NOMO-1 treated with dmso at 0.1 percent for 144 hours (cell line): Measurements from ENCODE around the gene SMAD3.
"Not testable (repeated sequence)": the region's sequence is repeated elsewhere in the genome, so short reads cannot be mapped to it uniquely, and the experiment has no call there.

Experiments
- DNase-seq: peaks from one replicate; lab custom pipeline; 2025; ENCODE audit not compliant: unreplicated experiment; lab: John Stamatoyannopoulos, UW

SMAD3 gene

GRCh38 chr15:67123291-67123690, 57.9 kb downstream of the SMAD3 start:
- DNase-seq: not testable (repeated sequence)

GRCh38 chr15:67124111-67124510, 58.7 kb downstream of the SMAD3 start:
- no peak for DNase-seq

GRCh38 chr15:67124911-67125588, 59.6 kb downstream of the SMAD3 start:
- no peak for DNase-seq

- no peak for DNase-seq
These were observed 60.4 kb downstream of the SMAD3 start for GRCh38 chr15:67125589-67126502.

GRCh38 chr15:67126551-67127330, 61.3 kb downstream of the SMAD3 start:
- no peak for DNase-seq

GRCh38 chr15:67127331-67127664, 61.9 kb downstream of the SMAD3 start:
- no peak for DNase-seq

GRCh38 chr15:67127965-67128364, 62.6 kb downstream of the SMAD3 start:
- DNase-seq: no peak

GRCh38 chr15:67130166-67130565, 64.8 kb downstream of the SMAD3 start:
- no peak for DNase-seq

GRCh38 chr15:67130673-67131601, 65.5 kb downstream of the SMAD3 start:
- no peak for DNase-seq

- DNase-seq: no peak
These were observed 66.9 kb downstream of the SMAD3 start for GRCh38 chr15:67132276-67132675.

GRCh38 chr15:67133026-67133425, 67.6 kb downstream of the SMAD3 start:
- no peak for DNase-seq

GRCh38 chr15:67133738-67134066, 68.3 kb downstream of the SMAD3 start:
- no peak for DNase-seq

- DNase-seq: no peak
These were observed 68.9 kb downstream of the SMAD3 start for GRCh38 chr15:67134067-67134838.

- no peak for DNase-seq
These were observed 69.6 kb downstream of the SMAD3 start for GRCh38 chr15:67134871-67135492.

GRCh38 chr15:67135494-67135893, 70.1 kb downstream of the SMAD3 start:
- DNase-seq: no peak

GRCh38 chr15:67136802-67137201, 71.4 kb downstream of the SMAD3 start:
- DNase-seq: no peak

GRCh38 chr15:67137319-67137718, 71.9 kb downstream of the SMAD3 start:
- no peak for DNase-seq

GRCh38 chr15:67137951-67138848, 72.8 kb downstream of the SMAD3 start:
- DNase-seq: no peak
